HS-5 (cell line): ENCODE results near the gene WDR55.
"Not testable (repeated sequence)": the region's sequence is repeated elsewhere in the genome, so short reads cannot be mapped to it uniquely, and the experiment has no call there.

ENCODE experiments used
- DNase-seq: peaks from one replicate; pipeline ENCODE4 v3.0.0-alpha.2; 2012; ENCODE audit warnings: low read depth

WDR55 gene

GRCh38 chr5:140711794-140712193, 47.1 kb downstream of the WDR55 start:
- DNase-seq, result no peak

DNA sequence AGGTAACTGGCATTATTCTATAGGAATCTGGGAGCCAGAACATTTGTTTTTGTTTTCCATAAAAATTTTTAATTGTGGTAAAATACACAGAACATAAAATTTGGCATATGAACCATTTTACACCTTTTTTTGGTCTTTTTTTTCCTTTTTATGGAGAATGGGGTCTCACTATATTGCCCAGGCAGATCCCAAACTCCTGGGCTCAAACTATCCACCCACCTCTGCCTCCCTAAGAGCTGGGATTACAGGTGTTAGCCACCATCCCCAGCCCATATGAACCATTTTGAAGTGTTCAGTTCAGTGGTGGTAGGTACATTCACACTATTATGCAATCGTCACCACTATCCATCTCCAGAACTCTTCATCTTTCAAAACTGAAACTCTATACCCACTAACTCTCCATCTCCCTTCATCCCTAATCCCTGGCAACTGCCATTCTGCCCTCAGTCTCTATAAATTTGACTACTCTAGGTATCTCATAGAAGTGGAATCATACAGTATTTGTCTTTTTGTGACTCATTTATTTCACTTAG, 48.9 kb downstream of the WDR55 start:
- DNase-seq, result no peak

DNA sequence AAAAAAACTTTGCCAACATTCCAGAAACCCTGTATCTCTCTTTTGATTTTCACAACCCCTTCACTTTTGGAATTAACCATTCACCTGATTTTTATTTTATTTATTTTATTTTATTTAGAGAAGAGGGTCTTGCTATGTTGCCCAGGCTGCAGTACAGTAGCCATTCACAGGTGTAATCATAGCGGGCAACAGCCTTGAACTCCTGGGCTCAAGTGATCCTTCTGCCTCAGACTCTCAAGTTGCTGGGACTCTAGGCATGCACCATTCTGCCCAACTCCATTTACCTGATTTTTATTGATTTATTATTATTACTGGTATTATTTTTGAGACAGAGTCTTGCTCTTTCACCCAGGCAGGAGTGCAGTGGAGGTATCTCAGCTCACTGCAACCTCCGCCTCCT, 51.5 kb downstream of the WDR55 start:
- DNase-seq, result not testable (repeated sequence)

DNA sequence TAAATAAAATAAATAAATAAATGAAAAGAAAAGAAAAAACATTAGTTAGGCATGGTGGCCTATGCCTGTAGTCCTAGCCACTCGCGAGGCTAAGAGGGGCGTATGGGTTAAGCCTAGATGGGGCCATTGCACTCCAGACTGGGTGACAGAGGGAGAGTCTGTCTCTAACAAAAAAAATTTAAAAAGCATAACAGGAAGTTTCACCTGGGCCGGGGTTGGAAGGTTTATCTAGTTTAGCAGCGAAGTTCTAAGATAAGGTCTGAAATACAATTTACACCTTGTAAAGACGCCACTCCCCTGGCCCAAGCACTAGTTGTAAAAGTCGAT, 53.5 kb downstream of the WDR55 start:
- DNase-seq, result no peak

GRCh38 chr5:140720738-140721137, 56.0 kb downstream of the WDR55 start:
- DNase-seq, result not testable (repeated sequence)

DNA sequence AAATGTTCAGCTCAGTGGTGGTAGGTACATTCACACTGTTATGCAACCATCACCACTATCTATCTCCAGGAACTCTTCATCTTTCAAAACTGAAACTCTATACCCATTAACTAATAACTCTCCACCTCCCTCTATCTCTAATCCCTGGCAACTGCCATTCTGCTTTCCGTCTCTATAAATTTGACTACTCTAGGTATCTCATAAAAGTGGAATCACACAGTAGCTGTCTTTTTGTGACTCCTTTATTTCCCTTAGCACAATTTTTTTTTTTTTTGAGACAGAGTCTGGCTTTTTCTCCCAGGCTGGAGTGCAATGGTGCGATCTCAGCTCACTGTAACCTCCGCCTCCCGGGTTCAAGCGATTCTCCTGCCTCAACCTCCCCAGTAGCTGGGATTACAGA, 56.7 kb downstream of the WDR55 start:
- DNase-seq, result not testable (repeated sequence)
